Activated CD4-positive, alpha-beta T cell treated with anti-CD3 and anti-CD28 coated beads for 36 hours (primary cell): ENCODE measurements around the gene CDK5R2. TPM values are rescaled to one million over a fixed set of nuclear protein-coding genes. Genes with fewer than 3 reads are reported as not detected.
A peak's percentile ranks its signal among the peaks of the same experiment; 100 is the strongest.
"Not testable (repeated sequence)": the region's sequence is repeated elsewhere in the genome, so short reads cannot be mapped to it uniquely, and the experiment has no call there.

Experiments
- ATAC-seq: fragments of 200-7000 bp; cut with Tn5 transposase; one replicate; pipeline ENCODE4 v1.10.0; 2021; ENCODE audit warnings: mild to moderate bottlenecking, moderate library complexity
- CTCF ChIA-PET: fragments of 350-600 bp; sonication (Branson Sonifier 250); formaldehyde crosslinking; loops from one replicate; lab custom pipeline; 2021; ENCODE audit warnings: antibody characterized with exemption; lab: Charles Lee
- POLR2A ChIA-PET: fragments of 350-600 bp; sonication (Branson Sonifier 250); formaldehyde crosslinking; loops from one replicate; lab custom pipeline; 2021; ENCODE audit warnings: antibody characterized with exemption, inconsistent platforms; lab: Charles Lee
- DNase-seq: peaks from one replicate; pipeline ENCODE4 v3.0.0-alpha.2; 2020
- H3K27ac Mint-ChIP-seq: one replicate; pipeline ENCODE4 v1.8.0; 2021; ENCODE audit warnings: mixed read lengths
- H3K27me3 Mint-ChIP-seq: one replicate; pipeline ENCODE4 v1.8.0; 2021; ENCODE audit warnings: mixed read lengths
- H3K36me3 Mint-ChIP-seq: one replicate; pipeline ENCODE4 v1.8.0; 2021; ENCODE audit warnings: low read depth, mixed read lengths
- H3K4me1 Mint-ChIP-seq: one replicate; pipeline ENCODE4 v1.8.0; 2021; ENCODE audit warnings: mixed read lengths
- H3K4me3 Mint-ChIP-seq: one replicate; pipeline ENCODE4 v1.8.0; 2021; ENCODE audit warnings: mild to moderate bottlenecking, moderate library complexity, mixed read lengths
- H3K9me3 Mint-ChIP-seq: one replicate; pipeline ENCODE4 v1.8.0; 2021; ENCODE audit warnings: low read depth, mixed read lengths
- intact Hi-C, 2 experiments: fragments of 100-400 bp; cut with DNase I in 1 of 2; cut with micrococcal nuclease in 1 of 2; formaldehyde crosslinking; loops; one replicate each; pipeline versions ENCODE4 v1.14.2 to v1.15.1; 2022 to 2024; cut with DNase I, micrococcal nuclease
- total RNA-seq, 2 experiments: library from RNA; stranded (reverse); gene quantifications; one replicate each; pipeline ENCODE4 v1.2.3, GENCODE V29; 2021

Gene CDK5R2
- total RNA-seq = not detected

DNA sequence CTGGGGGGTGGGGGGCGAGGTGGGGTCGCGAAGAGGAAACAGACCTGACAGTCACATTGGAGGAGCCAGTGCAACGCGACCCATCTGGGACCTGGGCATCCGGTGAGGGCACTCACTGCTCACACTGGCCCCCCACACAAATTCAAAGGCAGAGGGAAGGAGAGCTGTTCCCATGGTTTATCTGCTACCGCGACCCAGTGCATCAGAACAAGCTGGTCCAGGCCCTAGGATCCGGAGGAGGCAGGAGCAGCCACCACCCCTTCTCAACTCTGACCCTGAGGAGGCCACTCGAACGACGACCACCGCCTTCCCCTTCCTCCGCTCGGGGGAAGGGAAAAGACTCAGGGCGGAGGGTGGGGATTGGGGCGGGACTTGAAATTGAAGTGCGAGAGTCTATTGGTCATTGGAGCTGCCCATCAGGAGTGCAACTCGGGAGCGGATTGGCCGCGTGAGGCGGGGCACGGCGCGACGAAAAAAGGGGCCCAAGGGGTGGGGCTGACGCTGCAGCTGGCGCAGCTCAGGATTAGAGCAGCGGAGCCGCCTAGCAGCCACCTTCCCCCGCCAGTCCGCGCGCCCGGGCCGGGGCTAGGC is at the start of gene CDK5R2:
CDK5R2 (plus strand) TSS at position 526 of the 591 bp plus-strand sequence. CDS start 155 bp downstream, outside the sequence.
- H3K4me1 Mint-ChIP-seq = peaks cover 11% of the 10 kb centered on the region
- ChIA-PET CTCF (interaction anchor here (0.8 to 3.3 kb wide), 5 partner anchors 9 to 84 kb away, joined by 3 to 17 read pairs (median 4); no protein-coding TSS in a partner anchor), POLR2A (interaction anchor here (0.6 kb wide), 1 partner anchor 50 kb away, joined by 3 read pairs; no protein-coding TSS in a partner anchor)
- no peaks in the 10 kb centered on the region for H3K9me3 Mint-ChIP-seq
- peak; percentile 89 for DNase-seq
- H3K27me3 Mint-ChIP-seq = peaks cover 68% of the 10 kb centered on the region
- ATAC-seq = peak; percentile 98
- intact Hi-C loops = loop anchor here (1.0 to 5.0 kb wide), 4 partner anchors 21 to 87 kb away; no protein-coding TSS in a partner anchor
- H3K4me3 Mint-ChIP-seq = peak within 1 kb of the TSS; percentile 43
- H3K36me3 Mint-ChIP-seq = no peaks in the 10 kb centered on the region
- H3K27ac Mint-ChIP-seq = no peak within 1 kb of the TSS

GRCh38 chr2:218910741-218911140 is 48.7 kb upstream of the CDK5R2 start:
- intact Hi-C loops = no loop called here
- no peaks in the 10 kb centered on the region for H3K36me3 Mint-ChIP-seq
- POLR2A ChIA-PET = no interaction called here
- DNase-seq = no peak
- H3K4me3 Mint-ChIP-seq = no peak overlapping the region
- H3K9me3 Mint-ChIP-seq = no peaks in the 10 kb centered on the region
- no peak overlapping the region for H3K27ac Mint-ChIP-seq
- ATAC-seq = no peak
- peaks cover 11% of the 10 kb centered on the region for H3K4me1 Mint-ChIP-seq
- H3K27me3 Mint-ChIP-seq = peaks cover 11% of the 10 kb centered on the region
- CTCF ChIA-PET = interaction anchor here (0.6 to 3.8 kb wide), 7 partner anchors 12 to 263 kb away, joined by 3 to 54 read pairs (median 6); no protein-coding TSS in a partner anchor

- intact Hi-C loops = no loop called here
- H3K9me3 Mint-ChIP-seq = no peaks in the 10 kb centered on the region
- ChIA-PET POLR2A (no interaction called here), CTCF (interaction anchor here (0.8 to 0.9 kb wide), 2 partner anchors 68 to 193 kb away, joined by 3 to 4 read pairs; no protein-coding TSS in a partner anchor)
- ATAC-seq (no peak), DNase-seq (no peak)
- H3K4me3 Mint-ChIP-seq = no peak overlapping the region
- no peaks in the 10 kb centered on the region for H3K4me1 Mint-ChIP-seq
- H3K36me3 Mint-ChIP-seq = no peaks in the 10 kb centered on the region
- no peak overlapping the region for H3K27ac Mint-ChIP-seq
- peaks cover 30% of the 10 kb centered on the region for H3K27me3 Mint-ChIP-seq
Observed at GRCh38 chr2:218920504-218920903, 39.0 kb upstream of the CDK5R2 start.

GRCh38 chr2:218924757-218925156 is 34.7 kb upstream of the CDK5R2 start:
- H3K27ac Mint-ChIP-seq = no peak overlapping the region
- CTCF ChIA-PET = interaction anchor here (0.6 kb wide), 1 partner anchor 69 kb away, joined by 3 read pairs; no protein-coding TSS in a partner anchor
- no peak for ATAC-seq

DNA sequence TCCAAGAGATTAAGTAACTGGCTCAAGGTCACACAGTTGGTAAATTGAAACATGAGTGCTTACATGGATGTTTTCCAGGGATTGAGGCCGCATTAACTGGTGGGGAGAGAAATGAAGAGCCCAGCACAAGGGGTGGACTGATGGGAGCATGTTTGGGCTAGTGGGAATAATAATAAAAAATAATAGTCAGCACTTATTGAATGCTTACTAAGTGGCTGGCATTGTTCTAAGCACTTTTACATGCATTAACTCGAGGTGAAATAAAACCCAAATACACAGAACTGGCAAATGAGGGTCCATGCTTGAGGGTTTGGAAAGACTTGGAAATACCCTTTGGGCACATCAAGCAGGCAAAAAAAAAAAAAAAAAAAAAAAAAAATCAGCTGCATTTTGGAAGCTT is 34.0 kb upstream of the CDK5R2 start:
- DNase-seq (no peak), ATAC-seq (no peak)
- Mint-ChIP-seq H3K27me3 (peaks cover 30% of the 10 kb centered on the region), H3K4me1 (no peaks in the 10 kb centered on the region), H3K9me3 (no peaks in the 10 kb centered on the region), H3K36me3 (no peaks in the 10 kb centered on the region), H3K4me3 (no peak overlapping the region), H3K27ac (no peak overlapping the region)
- ChIA-PET POLR2A (no interaction called here), CTCF (no interaction called here)
- intact Hi-C loops = no loop called here

More at GRCh38 chr2:218924757-218925156, 34.7 kb upstream of the CDK5R2 start:
- Mint-ChIP-seq H3K36me3 (no peaks in the 10 kb centered on the region), H3K4me3 (no peak overlapping the region), H3K4me1 (no peaks in the 10 kb centered on the region), H3K9me3 (no peaks in the 10 kb centered on the region), H3K27me3 (peaks cover 35% of the 10 kb centered on the region)
- intact Hi-C loops = no loop called here
- no peak for DNase-seq
- POLR2A ChIA-PET = no interaction called here

DNA sequence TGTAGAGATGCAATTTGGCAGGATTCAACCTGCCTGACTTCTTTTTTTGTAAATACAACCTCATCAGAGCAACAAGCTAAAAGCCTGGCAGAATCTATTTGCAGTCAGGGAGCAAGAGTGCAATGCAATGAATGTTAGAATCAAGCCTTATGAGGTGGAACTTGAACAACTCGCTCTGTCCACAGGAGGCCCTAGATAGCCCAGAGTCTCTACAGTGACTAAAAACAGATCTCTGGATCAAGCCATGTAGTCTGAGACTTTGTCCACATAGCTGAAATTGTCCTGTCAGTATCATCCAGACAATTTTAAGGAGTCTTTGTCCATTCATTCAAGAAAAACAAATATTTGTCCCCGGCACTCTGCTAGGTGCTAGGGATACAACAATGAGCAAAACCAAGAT is 32.0 kb upstream of the CDK5R2 start:
- no peak for DNase-seq
- Mint-ChIP-seq H3K9me3 (no peaks in the 10 kb centered on the region), H3K4me1 (no peaks in the 10 kb centered on the region), H3K36me3 (no peaks in the 10 kb centered on the region), H3K4me3 (no peak overlapping the region), H3K27me3 (peaks cover 21% of the 10 kb centered on the region), H3K27ac (no peak overlapping the region)
- ATAC-seq = no peak
- ChIA-PET CTCF (no interaction called here), POLR2A (no interaction called here)
- intact Hi-C loops = no loop called here

DNA sequence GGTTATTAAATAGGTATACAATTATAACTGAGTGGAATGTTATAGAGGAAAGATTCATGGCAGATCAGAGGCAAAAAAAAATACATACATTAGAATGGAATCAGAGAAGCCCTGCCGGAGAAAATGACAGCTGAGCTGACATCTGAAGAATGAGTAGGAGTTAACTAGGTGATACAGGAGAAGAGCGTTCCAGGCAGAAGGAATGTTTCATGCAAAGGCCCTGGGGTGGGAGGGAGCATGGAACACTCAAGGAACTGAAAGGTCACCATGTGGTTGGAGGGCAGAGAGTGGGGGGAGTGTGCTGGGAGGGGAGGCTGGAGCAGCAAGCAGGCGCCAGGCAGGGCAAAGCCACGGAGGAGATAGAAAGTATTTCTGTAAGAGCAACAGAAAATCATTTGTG is 31.6 kb upstream of the CDK5R2 start:
- peaks cover 17% of the 10 kb centered on the region for H3K27me3 Mint-ChIP-seq
- DNase-seq (no peak), ATAC-seq (no peak)
- H3K27ac Mint-ChIP-seq = no peak overlapping the region
- intact Hi-C loops = no loop called here
- H3K9me3 Mint-ChIP-seq = no peaks in the 10 kb centered on the region
- ChIA-PET CTCF (interaction anchor here (0.5 kb wide), 1 partner anchor 77 kb away, joined by 4 read pairs; no protein-coding TSS in a partner anchor), POLR2A (no interaction called here)
- H3K4me1 Mint-ChIP-seq = no peaks in the 10 kb centered on the region
- H3K36me3 Mint-ChIP-seq = no peaks in the 10 kb centered on the region
- no peak overlapping the region for H3K4me3 Mint-ChIP-seq

GRCh38 chr2:218930488-218930887 is 29.0 kb upstream of the CDK5R2 start:
- ATAC-seq, H3K27ac Mint-ChIP-seq, POLR2A ChIA-PET, H3K4me1 Mint-ChIP-seq, DNase-seq, H3K27me3 Mint-ChIP-seq, H3K4me3 Mint-ChIP-seq, H3K9me3 Mint-ChIP-seq, intact Hi-C loops, H3K36me3 Mint-ChIP-seq, CTCF ChIA-PET: not testable (repeated sequence)

DNA sequence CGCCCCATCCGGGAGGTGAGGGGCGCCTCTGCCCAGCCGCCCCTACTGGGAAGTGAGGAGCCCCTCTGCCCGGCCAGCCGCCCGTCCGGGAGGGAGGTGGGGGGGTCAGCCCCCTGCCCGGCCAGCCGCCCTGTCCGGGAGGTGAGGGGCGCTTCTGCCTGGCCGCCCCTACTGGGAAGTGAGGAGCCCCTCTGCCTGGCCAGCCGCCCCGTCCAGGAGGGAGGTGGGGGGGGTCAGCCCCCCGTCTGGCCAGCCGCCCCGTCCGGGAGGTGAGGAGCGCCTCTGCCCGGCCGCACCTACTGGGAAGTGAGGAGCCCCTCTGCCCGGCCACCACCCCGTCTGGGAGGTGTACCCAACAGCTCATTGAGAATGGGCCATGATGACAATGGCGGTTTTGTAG is 27.7 kb upstream of the CDK5R2 start:
- intact Hi-C loops, CTCF ChIA-PET, H3K36me3 Mint-ChIP-seq, POLR2A ChIA-PET, DNase-seq, ATAC-seq, H3K27ac Mint-ChIP-seq, H3K4me3 Mint-ChIP-seq, H3K4me1 Mint-ChIP-seq, H3K27me3 Mint-ChIP-seq, H3K9me3 Mint-ChIP-seq: not testable (repeated sequence)

- peaks cover 35% of the 10 kb centered on the region for H3K27me3 Mint-ChIP-seq
- ChIA-PET POLR2A (no interaction called here), CTCF (interaction anchor here (0.6 to 1.1 kb wide), 2 partner anchors 9 to 108 kb away, joined by 3 read pairs; no protein-coding TSS in a partner anchor)
- ATAC-seq (no peak), DNase-seq (no peak)
- intact Hi-C loops = no loop called here
- no peaks in the 10 kb centered on the region for H3K36me3 Mint-ChIP-seq
- H3K4me1 Mint-ChIP-seq = no peaks in the 10 kb centered on the region
- no peak overlapping the region for H3K27ac Mint-ChIP-seq
- H3K9me3 Mint-ChIP-seq = no peaks in the 10 kb centered on the region
- H3K4me3 Mint-ChIP-seq = no peak overlapping the region
Observed at GRCh38 chr2:218944759-218945404, 14.6 kb upstream of the CDK5R2 start.

DNA sequence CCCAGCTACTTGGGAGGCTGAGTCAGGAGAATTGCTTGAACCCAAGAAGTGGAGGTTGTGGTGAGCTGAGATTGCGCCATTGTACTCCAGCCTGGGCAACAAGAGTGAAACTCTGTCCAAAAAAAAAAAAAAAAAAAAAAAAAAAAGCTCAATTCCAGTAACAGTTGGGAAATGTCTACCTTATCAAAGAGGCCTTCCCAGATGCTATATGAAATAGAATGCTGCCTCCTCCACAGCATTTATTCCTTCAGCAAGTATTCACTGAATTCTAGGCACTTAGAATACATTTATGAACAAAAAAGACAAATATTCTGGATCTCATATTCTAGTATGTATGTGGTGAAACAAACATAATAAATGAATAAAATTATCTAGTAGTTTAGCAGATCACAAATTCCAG is 12.8 kb upstream of the CDK5R2 start:
- no peaks in the 10 kb centered on the region for H3K9me3 Mint-ChIP-seq
- H3K4me1 Mint-ChIP-seq = no peaks in the 10 kb centered on the region
- H3K36me3 Mint-ChIP-seq = no peaks in the 10 kb centered on the region
- peaks cover 38% of the 10 kb centered on the region for H3K27me3 Mint-ChIP-seq
- H3K27ac Mint-ChIP-seq = no peak overlapping the region
- intact Hi-C loops = no loop called here
- no peak overlapping the region for H3K4me3 Mint-ChIP-seq
- ChIA-PET POLR2A (no interaction called here), CTCF (no interaction called here)
- ATAC-seq (no peak), DNase-seq (no peak)

DNA sequence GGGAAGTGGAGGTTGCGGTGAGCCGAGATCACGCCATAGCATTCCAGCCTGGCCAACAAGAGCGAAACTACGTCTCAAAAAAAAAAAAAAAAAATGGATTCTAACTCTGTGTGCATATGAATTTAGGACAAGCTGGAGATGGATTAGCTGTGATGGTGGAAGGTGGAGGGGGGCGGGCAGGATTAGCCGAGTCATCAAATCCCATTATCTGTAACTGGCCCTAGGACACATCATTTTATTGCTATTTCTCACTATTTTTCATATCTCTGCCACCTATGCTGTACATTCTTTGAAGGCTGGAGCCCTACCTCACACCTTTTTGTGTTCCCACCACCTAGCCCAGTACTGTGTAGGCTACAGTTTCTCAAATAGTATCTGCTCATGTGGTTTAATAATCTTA is 7.3 kb upstream of the CDK5R2 start:
- DNase-seq (no peak), ATAC-seq (no peak)
- Mint-ChIP-seq H3K27ac (no peak overlapping the region), H3K4me3 (no peak overlapping the region), H3K36me3 (no peaks in the 10 kb centered on the region), H3K4me1 (no peaks in the 10 kb centered on the region), H3K27me3 (peaks cover 35% of the 10 kb centered on the region), H3K9me3 (no peaks in the 10 kb centered on the region)
- intact Hi-C loops = no loop called here
- ChIA-PET CTCF (interaction anchor here (0.6 to 1.3 kb wide), 2 partner anchors 78 to 1177 kb away, joined by 3 to 4 read pairs; no protein-coding TSS in a partner anchor), POLR2A (no interaction called here)
